Forelimb muscle (tissue), 1 donor: ENCODE data around the gene ESPL1. TPM values are rescaled to one million over a fixed set of nuclear protein-coding genes. Genes with fewer than 3 reads are reported as not detected.

Experiments used
- DNase-seq: peaks from one replicate; pipeline ENCODE4 v3.0.0-alpha.2; 2013; ENCODE audit warnings: low read depth
- polyA plus RNA-seq: library from polyadenylated mRNA; unstranded; fragments of 120-200 nt; gene quantifications from one replicate; pipeline ENCODE4 v1.2.1, GENCODE V29; 2013; ENCODE audit not compliant: insufficient read length

The ESPL1 gene
- polyA plus RNA-seq, 1 donor, result 4.3 TPM

GRCh38 chr12:53336181-53336681, 68.1 kb downstream of the ESPL1 start, which contains the start of gene SP7:
TSS of gene SP7 (minus strand) at chr12:53336354. CDS start at chr12:53335646, 708 bp downstream.
- DNase-seq, result no peak

- DNase-seq, result no peak
Observed at GRCh38 chr12:53338017-53338416, 69.9 kb downstream of the ESPL1 start.

DNA sequence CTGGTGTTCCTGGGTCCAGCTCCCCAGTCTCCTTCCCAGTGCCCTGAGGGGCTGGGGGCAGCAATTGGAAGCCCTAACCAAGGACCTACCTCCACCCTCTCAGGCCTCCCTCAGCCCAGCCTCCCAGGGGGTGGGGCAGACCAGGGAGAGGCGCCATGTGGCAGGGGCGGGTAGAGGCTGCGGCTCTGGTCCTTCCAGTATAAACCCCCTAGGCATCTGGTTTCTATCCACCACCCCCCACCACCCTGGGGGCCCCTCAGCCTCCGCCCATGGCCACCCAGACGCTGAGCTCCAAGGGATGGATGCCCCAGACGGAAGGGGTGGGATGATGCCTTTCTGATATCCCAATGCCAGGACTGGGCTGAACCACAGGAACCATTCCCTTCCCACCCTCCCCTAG, 70.8 kb downstream of the ESPL1 start:
- DNase-seq, result no peak

GRCh38 chr12:53340398-53340797, 72.3 kb downstream of the ESPL1 start:
- DNase-seq, result no peak

Other genes with a start within 250 kb of the ESPL1 start
- gene TNS2, start 218.2 kb upstream of the ESPL1 start, polyA plus RNA-seq, result 97.9 TPM
- 18.4 TPM for gene SPRYD3, start 188.9 kb upstream of the ESPL1 start, polyA plus RNA-seq
- 59.2 TPM for gene IGFBP6, start 170.6 kb upstream of the ESPL1 start, polyA plus RNA-seq
- gene SOAT2, start 164.8 kb upstream of the ESPL1 start, polyA plus RNA-seq, result 0.11 TPM
- 27.9 TPM for gene ZNF740, start 87.6 kb upstream of the ESPL1 start, polyA plus RNA-seq
- gene CSAD, start 87.4 kb upstream of the ESPL1 start, polyA plus RNA-seq, result 54.5 TPM
- 1.2 TPM for gene ITGB7, start 61.0 kb upstream of the ESPL1 start, polyA plus RNA-seq
- gene RARG, start 36.1 kb upstream of the ESPL1 start, polyA plus RNA-seq, result 22.5 TPM
- 497 TPM for gene PFDN5, start 27.2 kb downstream of the ESPL1 start, polyA plus RNA-seq
- gene MYG1, start 31.4 kb downstream of the ESPL1 start, polyA plus RNA-seq, result 37.2 TPM
- 52.4 TPM for gene AAAS, start 53.3 kb downstream of the ESPL1 start, polyA plus RNA-seq
- gene SP7, start 68.1 kb downstream of the ESPL1 start, polyA plus RNA-seq, result 0.15 TPM
- 37.2 TPM for gene SP1, start 111.9 kb downstream of the ESPL1 start, polyA plus RNA-seq
- 0.09 TPM for gene AMHR2, start 155.6 kb downstream of the ESPL1 start, polyA plus RNA-seq
- 41.6 TPM for gene PRR13, start 173.4 kb downstream of the ESPL1 start, polyA plus RNA-seq
- 550 TPM for gene PCBP2, start 183.8 kb downstream of the ESPL1 start, polyA plus RNA-seq
- 14.3 TPM for gene MAP3K12, start 231.2 kb downstream of the ESPL1 start, polyA plus RNA-seq
- gene TARBP2, start 233.0 kb downstream of the ESPL1 start, polyA plus RNA-seq, result 20.9 TPM
- gene NPFF, start 239.2 kb downstream of the ESPL1 start, polyA plus RNA-seq, result not detected